Gastroesophageal sphincter (tissue), 3 donors: Measurements from ENCODE around the gene TRIM52.
"Not testable (repeated sequence)": the region's sequence is repeated elsewhere in the genome, so short reads cannot be mapped to it uniquely, and the experiment has no call there.

ENCODE experiments used
- EP300 ChIP-seq: sonication (generic); formaldehyde crosslinking; IDR thresholded peaks from one replicate; pipeline ENCODE4 v1.6.1; 2017; ENCODE audit warnings: antibody characterized with exemption, mild to moderate bottlenecking
- POLR2A ChIP-seq, 2 donors: fragments of 450-650 bp; IDR thresholded peaks; one replicate each; pipeline ENCODE4 v1.6.1; 2017; ENCODE audit warnings: antibody characterized with exemption in 2 of 2, mild to moderate bottlenecking in 2 of 2, moderate library complexity in 1 of 2
- POLR2AphosphoS5 ChIP-seq: sonication (generic); formaldehyde crosslinking; IDR thresholded peaks from one replicate; pipeline ENCODE4 v1.6.1; 2017; ENCODE audit warnings: antibody characterized with exemption
- TF ChIP-seq, protein P1 (sequence below), 4 experiments: fragments of 200-600 bp in 2 of 4; fragments of 450-650 bp in 2 of 4; sonication (generic) in 1 of 4; IDR thresholded peaks; one replicate each; pipeline ENCODE4 v1.5.1; 2017 to 2019; ENCODE audit warnings: antibody characterized with exemption in 4 of 4, mild to moderate bottlenecking in 2 of 4, moderate library complexity in 2 of 4

GRCh38 chr5:181287331-181287730, 26.4 kb upstream of the TRIM52 start:
- TF ChIP-seq POLR2AphosphoS5; POLR2A (IDR thresholded peaks at IDR 0.05); EP300: not testable (repeated sequence)
- TF ChIP-seq, protein P1, sequence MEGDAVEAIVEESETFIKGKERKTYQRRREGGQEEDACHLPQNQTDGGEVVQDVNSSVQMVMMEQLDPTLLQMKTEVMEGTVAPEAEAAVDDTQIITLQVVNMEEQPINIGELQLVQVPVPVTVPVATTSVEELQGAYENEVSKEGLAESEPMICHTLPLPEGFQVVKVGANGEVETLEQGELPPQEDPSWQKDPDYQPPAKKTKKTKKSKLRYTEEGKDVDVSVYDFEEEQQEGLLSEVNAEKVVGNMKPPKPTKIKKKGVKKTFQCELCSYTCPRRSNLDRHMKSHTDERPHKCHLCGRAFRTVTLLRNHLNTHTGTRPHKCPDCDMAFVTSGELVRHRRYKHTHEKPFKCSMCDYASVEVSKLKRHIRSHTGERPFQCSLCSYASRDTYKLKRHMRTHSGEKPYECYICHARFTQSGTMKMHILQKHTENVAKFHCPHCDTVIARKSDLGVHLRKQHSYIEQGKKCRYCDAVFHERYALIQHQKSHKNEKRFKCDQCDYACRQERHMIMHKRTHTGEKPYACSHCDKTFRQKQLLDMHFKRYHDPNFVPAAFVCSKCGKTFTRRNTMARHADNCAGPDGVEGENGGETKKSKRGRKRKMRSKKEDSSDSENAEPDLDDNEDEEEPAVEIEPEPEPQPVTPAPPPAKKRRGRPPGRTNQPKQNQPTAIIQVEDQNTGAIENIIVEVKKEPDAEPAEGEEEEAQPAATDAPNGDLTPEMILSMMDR (IDR thresholded peaks at IDR 0.05): not testable (repeated sequence)
